Tibial artery (tissue), 4 donors: ENCODE data around the gene TNFSF9.

ENCODE experiments used
- DNase-seq, 2 donors: peaks; one replicate each; pipeline ENCODE4 v3.0.0-alpha.2; 2019
- H3K27ac ChIP-seq, 2 donors: fragments of 200-600 bp; sonication (generic) in 1 of 2; 1 replicate in 1 of 2; 2 replicates in 1 of 2; pipeline ENCODE4 v1.5.1; 2018 to 2019; ENCODE audit warnings: mild to moderate bottlenecking in 1 of 2
- H3K27me3 ChIP-seq, 2 donors: fragments of 200-600 bp; sonication (generic) in 1 of 2; one replicate each; pipeline versions ENCODE4 v1.5.1 to v1.6.0; 2016 to 2019
- H3K36me3 ChIP-seq, 3 donors: fragments of 200-600 bp; sonication (generic) in 2 of 3; one replicate each; pipeline ENCODE4 v1.5.1; 2016 to 2019; ENCODE audit warnings: mild to moderate bottlenecking in 2 of 3
- H3K4me1 ChIP-seq, 4 donors: fragments of 200-600 bp; sonication (generic) in 2 of 4; 1 replicate in 3 of 4; 2 replicates in 1 of 4; pipeline ENCODE4 v1.5.1; 2016 to 2019
- H3K4me3 ChIP-seq, 2 donors: fragments of 200-600 bp; sonication (generic) in 1 of 2; 1 replicate in 1 of 2; 2 replicates in 1 of 2; pipeline ENCODE4 v1.5.1; 2018 to 2019; ENCODE audit warnings: mild to moderate bottlenecking in 2 of 2
- H3K9me3 ChIP-seq, 3 donors: fragments of 200-600 bp; sonication (generic) in 1 of 3; one replicate each; pipeline ENCODE4 v1.5.1; 2016 to 2019
- intact Hi-C: fragments of 100-400 bp; cut with DNase I; formaldehyde crosslinking; loops from one replicate; pipeline ENCODE4 v1.15.0; 2023; ENCODE audit warnings: low total_unique reads
- TF ChIP-seq, protein P1 (sequence below), 2 experiments: fragments of 200-600 bp in 1 of 2; fragments of 450-650 bp in 1 of 2; IDR thresholded peaks; one replicate each; pipeline ENCODE4 v1.5.1; 2017 to 2019; ENCODE audit warnings: antibody characterized with exemption in 2 of 2, mild to moderate bottlenecking in 1 of 2, moderate library complexity in 1 of 2

Gene TNFSF9

GRCh38 chr19:6495947-6496346 is 34.9 kb upstream of the TNFSF9 start:
- no peak overlapping the region for H3K4me3 ChIP-seq
- H3K27me3 ChIP-seq: peaks cover 0 to 17% of the 10 kb centered on the region in 2 donors
- H3K9me3 ChIP-seq: peaks cover 0 to 8% (median 5%) of the 10 kb centered on the region in 3 donors
- intact Hi-C loops: no loop called here
- DNase-seq: no peak
- no peaks in the 10 kb centered on the region for H3K36me3 ChIP-seq
- TF ChIP-seq, protein P1, sequence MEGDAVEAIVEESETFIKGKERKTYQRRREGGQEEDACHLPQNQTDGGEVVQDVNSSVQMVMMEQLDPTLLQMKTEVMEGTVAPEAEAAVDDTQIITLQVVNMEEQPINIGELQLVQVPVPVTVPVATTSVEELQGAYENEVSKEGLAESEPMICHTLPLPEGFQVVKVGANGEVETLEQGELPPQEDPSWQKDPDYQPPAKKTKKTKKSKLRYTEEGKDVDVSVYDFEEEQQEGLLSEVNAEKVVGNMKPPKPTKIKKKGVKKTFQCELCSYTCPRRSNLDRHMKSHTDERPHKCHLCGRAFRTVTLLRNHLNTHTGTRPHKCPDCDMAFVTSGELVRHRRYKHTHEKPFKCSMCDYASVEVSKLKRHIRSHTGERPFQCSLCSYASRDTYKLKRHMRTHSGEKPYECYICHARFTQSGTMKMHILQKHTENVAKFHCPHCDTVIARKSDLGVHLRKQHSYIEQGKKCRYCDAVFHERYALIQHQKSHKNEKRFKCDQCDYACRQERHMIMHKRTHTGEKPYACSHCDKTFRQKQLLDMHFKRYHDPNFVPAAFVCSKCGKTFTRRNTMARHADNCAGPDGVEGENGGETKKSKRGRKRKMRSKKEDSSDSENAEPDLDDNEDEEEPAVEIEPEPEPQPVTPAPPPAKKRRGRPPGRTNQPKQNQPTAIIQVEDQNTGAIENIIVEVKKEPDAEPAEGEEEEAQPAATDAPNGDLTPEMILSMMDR (IDR thresholded peaks at IDR 0.05): no peak
- H3K4me1 ChIP-seq: no peaks in the 10 kb centered on the region
- no peak overlapping the region for H3K27ac ChIP-seq

DNA sequence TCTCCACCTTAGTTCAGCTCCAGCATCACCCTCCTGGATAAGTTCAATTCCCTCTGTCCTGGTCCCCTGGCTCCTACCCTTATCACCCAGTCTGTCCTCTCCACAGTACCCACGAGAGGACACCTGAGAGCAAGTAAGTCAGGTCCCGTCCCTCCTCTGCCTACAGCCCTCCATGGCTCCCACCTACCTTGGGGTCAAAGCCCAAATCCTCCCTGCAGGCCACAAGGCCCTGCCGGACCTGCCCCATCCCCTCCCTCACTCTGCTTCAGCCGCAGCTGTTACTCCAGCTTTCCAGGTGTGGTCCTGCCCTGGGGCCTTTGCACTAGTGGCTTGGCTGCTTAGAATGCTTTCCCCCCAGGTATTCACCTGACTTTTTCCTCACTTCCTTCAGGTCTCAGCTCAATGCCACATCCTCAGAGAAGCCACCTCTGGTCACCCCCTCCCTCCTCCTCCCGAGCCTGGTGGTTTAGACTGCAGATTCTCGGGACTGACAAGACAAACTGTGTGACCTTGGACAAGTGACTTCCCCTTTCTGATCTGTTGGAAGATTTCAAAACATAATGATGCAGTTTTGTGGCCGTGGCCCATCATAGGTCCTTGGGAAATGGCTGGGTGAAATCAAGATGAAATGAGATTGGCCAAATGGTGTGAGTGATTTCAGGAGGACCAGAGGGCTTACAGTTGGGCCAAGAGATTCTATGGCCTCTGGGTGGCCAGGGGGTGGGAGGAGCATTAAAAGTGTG is 32.4 kb upstream of the TNFSF9 start:
- no peak for DNase-seq
- H3K27ac ChIP-seq: no peak overlapping the region
- peaks cover 0 to 14% (median 9%) of the 10 kb centered on the region in 4 donors for H3K4me1 ChIP-seq
- intact Hi-C loops: no loop called here
- no peak overlapping the region for H3K4me3 ChIP-seq
- no peaks in the 10 kb centered on the region for H3K36me3 ChIP-seq
- H3K27me3 ChIP-seq: peaks cover 0 to 42% of the 10 kb centered on the region in 2 donors
- no peaks in the 10 kb centered on the region for H3K9me3 ChIP-seq
- TF ChIP-seq, protein P1 (IDR thresholded peaks at IDR 0.05): no peak

- Histone ChIP-seq H3K36me3 (no peaks in the 10 kb centered on the region), H3K4me3 (no peak overlapping the region), H3K4me1 (peaks cover 0 to 14% (median 9%) of the 10 kb centered on the region in 4 donors), H3K27ac (no peak overlapping the region), H3K9me3 (no peaks in the 10 kb centered on the region), H3K27me3 (peaks cover 0 to 49% of the 10 kb centered on the region in 2 donors)
- TF ChIP-seq, protein P1 (IDR thresholded peaks at IDR 0.05): no peak
- intact Hi-C loops: no loop called here
- DNase-seq: no peak
Measured at GRCh38 chr19:6499052-6499790, 31.6 kb upstream of the TNFSF9 start.

GRCh38 chr19:6500837-6501739 is 29.7 kb upstream of the TNFSF9 start:
- intact Hi-C loops: no loop called here
- no peak overlapping the region for H3K4me3 ChIP-seq

More at GRCh38 chr19:6500837-6501739, 29.7 kb upstream of the TNFSF9 start:
- no peaks in the 10 kb centered on the region for H3K36me3 ChIP-seq
- H3K9me3 ChIP-seq: no peaks in the 10 kb centered on the region
- no peak for DNase-seq
- no peak overlapping the region for H3K27ac ChIP-seq
- H3K4me1 ChIP-seq: peaks cover 0 to 14% (median 9%) of the 10 kb centered on the region in 4 donors
- H3K27me3 ChIP-seq: peaks cover 0 to 54% of the 10 kb centered on the region in 2 donors
- TF ChIP-seq, protein P1 (IDR thresholded peaks at IDR 0.05): no peak
